Cerebellar cortex (tissue), 1 donor: ENCODE measurements around the gene CLTCL1.
"Not testable (repeated sequence)": the region's sequence is repeated elsewhere in the genome, so short reads cannot be mapped to it uniquely, and the experiment has no call there.

ENCODE experiments used
- DNase-seq: peaks from one replicate; pipeline ENCODE4 v3.0.0-alpha.2; 2015; ENCODE audit warnings: low spot score

The CLTCL1 gene

GRCh38 chr22:19218541-19219233, 72.8 kb downstream of the CLTCL1 start:
- DNase-seq, result no peak

DNA sequence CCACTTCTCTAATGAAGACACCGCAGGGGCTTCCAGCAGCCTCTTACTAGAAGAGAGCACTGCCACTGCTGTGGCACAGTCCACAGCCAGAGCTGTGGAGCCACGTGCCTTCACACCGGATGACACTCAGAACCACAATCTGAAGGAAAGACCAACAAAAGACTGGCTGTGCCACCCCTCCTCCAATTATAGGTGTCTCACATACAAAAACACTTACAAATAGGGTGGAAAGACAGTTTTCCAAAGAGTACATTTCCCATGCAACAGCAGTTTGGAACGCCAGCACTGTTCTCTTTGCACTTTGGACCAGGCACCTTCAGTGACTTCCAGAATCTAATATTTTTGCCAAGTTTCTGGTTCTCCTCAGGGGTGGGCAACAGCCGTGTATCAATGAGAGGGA, 74.9 kb downstream of the CLTCL1 start:
- DNase-seq, result no peak

GRCh38 chr22:19215360-19215759, 76.2 kb downstream of the CLTCL1 start:
- DNase-seq, result no peak

- no peak for DNase-seq
Observed at GRCh38 chr22:19214078-19214473, 77.4 kb downstream of the CLTCL1 start.

- no peak for DNase-seq
Observed at GRCh38 chr22:19213442-19214077, 78.0 kb downstream of the CLTCL1 start.

DNA sequence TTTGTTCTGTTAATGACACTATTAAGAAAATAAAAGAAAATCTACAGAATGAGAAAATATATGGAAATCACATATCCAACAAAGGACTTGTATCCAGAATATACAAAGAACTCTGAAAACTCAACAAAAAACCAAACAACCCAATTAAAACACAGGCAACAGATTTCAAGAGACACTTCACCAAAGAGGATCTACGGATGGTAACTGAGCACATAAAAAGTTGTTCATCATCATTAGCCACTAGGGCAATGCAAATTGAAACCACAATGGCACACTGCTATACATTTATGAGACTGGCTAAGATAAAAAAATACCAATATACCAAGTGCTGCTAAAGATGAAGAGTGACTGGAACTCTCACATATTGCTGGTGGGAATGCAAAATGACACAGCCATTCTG, 78.5 kb downstream of the CLTCL1 start:
- no peak for DNase-seq

DNA sequence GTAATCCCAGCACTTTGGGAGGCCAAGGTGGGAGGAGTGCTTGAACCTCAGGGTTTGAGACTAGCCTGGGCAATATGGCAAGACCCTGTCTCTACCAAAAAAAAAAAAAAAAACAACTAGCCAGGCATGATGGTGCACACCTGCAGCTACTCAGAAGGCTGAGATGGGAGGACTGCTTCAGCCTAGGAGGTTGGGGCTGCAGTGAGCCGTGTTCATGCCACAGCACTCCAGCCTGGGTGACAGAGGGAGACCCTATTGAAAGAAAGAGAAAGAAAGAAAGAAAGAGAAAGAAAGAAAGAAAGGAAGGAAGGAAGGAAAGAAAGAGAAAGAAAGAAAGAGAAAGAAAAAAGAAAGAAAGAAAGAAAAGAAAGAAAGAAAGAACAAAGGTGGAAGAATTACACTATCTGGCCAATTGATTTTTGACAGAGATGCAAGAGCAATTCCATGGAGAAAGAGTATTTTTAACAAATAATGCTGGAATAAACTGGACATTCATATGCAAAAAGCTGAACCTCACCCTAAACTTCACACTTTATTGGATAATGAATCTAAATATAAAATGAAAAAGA, 79.1 kb downstream of the CLTCL1 start:
- no peak for DNase-seq

DNA sequence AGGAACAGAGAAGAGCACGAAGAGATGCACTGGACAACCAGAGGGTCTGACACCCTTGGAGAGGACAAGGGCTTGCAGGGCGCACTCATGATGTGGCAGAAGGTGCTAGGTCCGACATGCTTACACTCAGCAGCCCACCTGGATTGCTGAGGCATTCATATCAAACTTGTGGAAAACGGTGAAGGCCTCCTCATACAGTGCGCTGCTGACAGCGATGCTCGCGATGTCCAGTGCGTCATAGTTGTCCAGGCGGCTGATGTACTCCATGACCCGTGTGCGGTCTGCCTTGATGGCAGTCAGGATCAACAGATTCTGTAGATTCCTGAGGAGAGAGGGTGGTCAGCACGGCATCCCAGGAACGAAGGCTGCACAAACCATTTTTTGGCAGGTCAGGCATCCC, 81.3 kb downstream of the CLTCL1 start:
- no peak for DNase-seq

- no peak for DNase-seq
Observed at GRCh38 chr22:19208287-19208847, 83.2 kb downstream of the CLTCL1 start.

- no peak for DNase-seq
Observed at GRCh38 chr22:19207884-19208283, 83.6 kb downstream of the CLTCL1 start.

GRCh38 chr22:19207401-19207808, 84.1 kb downstream of the CLTCL1 start:
- DNase-seq, result no peak

DNA sequence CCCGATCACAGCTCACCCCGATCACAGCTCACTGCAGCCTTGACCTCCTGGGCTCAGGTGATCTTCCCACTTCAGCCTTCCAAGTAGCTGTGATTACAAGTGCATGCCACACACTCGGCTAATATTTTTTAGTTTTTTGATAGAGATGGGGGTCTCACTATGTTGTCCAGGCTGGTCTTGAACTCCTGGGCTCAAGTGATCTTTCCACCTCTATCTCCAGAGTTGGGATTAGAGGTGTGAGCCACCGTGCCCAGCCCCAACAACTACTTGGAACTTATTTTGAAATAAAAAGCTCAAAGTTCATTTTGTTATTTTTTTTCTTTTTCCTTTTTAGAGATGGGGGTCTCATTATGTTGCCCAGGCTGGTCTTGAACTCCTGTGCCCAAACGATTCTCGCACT, 85.2 kb downstream of the CLTCL1 start:
- no peak for DNase-seq

- DNase-seq, result no peak
Observed at GRCh38 chr22:19204640-19205039, 86.9 kb downstream of the CLTCL1 start.

DNA sequence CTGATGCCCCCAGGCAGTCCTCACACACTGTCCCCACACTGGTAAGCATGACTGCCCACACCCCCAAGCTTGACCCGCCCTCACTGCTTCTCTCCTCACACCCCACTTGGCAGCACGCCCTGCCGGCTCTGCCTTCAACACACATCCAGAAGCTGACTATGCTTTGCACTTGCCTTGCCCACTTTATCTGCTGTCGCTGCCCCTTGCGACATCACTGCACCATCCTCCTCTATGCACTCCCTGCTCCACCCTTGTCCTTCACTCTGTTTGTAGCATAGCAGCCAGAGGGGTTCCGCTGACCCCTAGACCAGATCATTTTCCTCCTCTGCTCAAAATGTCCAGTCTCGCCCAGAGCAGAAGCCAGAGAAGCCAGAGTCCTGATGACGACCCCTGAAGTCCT, 87.7 kb downstream of the CLTCL1 start:
- no peak for DNase-seq

DNA sequence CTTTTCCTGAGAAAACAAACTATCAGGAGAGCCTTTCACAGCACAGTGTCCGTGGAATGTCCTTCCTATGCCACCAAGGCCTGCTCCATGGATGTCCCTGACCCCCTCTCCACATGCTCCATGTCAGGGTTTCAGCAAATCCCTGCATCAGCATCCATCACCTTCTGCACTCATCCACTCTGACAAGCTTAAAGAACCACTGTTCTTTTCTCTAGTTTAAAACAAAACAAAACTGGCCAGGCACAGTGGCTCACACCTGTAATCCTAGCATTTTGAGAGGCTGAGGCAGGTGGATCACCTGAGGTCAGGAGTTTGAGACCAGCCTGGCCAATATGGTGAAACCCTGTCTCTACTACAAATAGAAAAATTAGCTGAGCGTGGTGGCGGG, 88.7 kb downstream of the CLTCL1 start:
- not testable (repeated sequence) for DNase-seq

DNA sequence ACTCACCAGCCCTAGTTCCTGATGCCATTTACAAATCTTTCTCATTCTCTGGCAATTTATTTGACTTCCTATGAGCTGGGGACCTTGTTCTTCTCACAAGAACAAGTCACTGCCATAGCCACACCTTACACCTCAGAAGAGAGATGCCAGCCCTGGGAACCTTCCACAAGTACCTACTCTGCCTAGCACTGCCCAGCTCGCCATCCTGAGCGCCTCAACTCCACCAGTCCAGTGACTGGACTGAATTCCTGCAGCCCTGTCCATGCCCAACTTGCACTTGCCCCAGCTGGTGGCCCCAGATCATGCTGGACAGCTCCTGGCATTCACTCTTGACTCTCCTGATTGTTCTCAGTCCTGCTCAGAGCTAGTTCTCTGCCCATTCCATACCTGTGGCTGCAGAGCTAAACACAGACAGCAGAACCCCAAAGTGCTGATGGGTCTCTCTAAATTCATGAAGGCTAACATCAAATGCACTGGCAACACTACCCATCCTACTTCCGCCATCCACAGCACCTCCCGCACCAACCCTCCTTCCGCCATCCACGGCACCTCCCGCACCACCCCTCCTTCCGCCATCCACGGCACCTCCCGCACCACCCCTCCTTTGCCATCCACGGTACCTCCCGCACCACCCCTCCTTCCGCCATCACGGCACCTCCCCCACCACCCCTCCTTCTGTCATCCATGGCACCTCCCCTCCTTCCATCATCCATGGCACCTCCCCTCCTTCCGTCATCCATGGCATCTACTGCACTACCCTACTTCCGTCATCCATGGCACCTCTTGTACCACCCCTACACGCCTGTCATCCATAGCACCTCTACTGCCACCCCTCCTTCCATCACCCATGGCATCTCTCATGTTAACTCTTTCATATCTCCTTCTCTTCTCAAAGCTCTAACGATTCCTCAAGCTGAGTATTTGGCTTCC, 89.4 kb downstream of the CLTCL1 start:
- no peak for DNase-seq

DNA sequence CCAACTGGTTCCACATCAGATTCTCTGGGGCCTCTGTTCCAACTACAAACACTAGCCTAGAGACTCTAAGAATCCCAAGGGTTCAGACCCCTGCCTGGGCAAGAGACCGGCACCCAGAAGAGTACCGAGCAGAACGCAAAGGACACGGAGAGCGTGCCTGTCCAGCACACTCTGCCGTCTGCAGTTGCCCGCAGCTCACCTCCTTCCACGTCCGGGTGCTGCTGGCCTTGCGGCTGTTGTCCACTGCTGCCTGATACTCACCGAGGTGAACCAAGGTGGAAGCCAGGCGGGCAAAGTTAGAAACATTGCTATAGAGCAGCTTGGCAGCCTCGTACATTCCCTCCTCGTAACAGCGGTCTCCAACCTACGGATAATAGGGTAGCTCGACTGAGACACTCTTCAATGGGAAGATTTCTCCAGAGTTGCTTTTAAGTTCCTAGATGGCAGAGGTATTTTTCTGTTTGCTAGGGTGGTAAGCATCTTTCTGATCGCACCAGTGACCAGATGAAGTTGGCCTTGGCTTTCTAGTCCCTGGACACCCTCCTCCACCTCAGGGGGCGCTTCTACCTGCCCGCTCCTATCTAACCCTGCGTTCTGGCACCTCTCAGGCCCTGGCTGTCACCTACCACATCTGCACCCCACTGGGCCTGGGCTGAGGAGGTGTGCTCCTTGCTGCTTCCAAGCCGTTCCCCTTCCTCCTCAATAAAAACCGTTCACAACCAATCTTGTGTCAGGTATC, 90.2 kb downstream of the CLTCL1 start:
- no peak for DNase-seq

DNA sequence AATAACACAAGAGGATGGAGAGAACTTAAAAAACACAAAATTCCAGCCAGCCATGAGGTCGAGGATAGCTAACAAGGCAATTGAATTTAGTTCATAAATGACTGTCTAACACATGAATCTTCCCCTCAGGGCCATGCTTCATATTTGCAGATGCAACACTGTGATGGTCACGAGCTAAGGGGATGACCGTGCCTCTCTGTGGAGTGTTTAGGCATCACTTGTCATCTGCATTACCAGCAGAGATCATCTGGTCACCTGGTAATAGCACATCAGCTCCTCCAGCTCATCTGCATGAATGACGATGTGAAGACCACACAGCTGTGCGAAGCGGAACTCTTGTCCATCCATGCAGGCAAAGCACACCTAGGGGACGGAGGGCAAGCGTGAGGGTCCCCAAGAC, 92.0 kb downstream of the CLTCL1 start:
- DNase-seq, result no peak

DNA sequence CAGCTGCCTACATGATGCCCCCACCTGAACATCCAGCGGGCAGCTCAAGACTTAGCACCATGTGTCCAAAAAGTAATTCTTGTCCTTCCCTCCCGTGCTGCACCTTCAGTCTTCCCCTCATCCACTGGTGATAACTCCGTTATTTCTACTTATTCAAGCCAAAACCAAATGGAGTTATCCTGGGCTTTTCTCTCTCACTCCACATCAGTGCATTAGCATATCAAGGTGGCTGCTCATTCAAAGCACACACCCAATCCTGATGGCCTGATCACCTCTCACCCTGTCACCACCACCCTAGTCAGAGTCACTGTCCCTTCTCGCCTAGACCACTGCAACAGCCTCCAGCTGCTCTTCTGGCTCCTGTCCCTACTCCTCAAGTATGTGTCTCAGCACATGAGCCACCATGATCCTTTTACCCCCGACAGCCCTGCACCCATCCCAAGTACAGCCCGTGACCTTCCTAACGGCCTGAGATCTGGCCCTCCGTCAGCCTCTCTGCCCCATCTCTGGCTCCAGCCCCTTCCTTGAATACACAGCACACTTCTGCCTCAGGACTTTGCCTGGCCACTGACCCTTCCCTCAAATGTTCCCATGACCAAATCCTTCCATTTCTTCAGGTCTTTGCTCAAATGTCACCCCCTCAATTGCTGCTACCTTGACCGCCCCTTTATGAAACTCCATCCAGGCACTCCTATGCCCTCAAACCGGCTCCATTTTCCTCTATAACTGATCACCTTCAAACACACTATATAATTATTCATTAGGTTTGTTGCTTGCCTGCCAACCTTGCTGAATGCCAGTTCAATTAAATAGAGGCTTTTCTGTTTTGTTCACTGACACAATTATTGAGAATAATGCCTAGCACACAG, 93.3 kb downstream of the CLTCL1 start:
- DNase-seq, result no peak

GRCh38 chr22:19196841-19197612, 94.5 kb downstream of the CLTCL1 start:
- no peak for DNase-seq
